Measurements from ENCODE around the gene BTBD2. TPM values are rescaled to one million over a fixed set of nuclear protein-coding genes. Genes with fewer than 3 reads are reported as not detected.

BTBD2 gene
- total RNA-seq, 4 donors from 2014 or later, result 54.6 to 82.9 (median 63.6) TPM

DNA sequence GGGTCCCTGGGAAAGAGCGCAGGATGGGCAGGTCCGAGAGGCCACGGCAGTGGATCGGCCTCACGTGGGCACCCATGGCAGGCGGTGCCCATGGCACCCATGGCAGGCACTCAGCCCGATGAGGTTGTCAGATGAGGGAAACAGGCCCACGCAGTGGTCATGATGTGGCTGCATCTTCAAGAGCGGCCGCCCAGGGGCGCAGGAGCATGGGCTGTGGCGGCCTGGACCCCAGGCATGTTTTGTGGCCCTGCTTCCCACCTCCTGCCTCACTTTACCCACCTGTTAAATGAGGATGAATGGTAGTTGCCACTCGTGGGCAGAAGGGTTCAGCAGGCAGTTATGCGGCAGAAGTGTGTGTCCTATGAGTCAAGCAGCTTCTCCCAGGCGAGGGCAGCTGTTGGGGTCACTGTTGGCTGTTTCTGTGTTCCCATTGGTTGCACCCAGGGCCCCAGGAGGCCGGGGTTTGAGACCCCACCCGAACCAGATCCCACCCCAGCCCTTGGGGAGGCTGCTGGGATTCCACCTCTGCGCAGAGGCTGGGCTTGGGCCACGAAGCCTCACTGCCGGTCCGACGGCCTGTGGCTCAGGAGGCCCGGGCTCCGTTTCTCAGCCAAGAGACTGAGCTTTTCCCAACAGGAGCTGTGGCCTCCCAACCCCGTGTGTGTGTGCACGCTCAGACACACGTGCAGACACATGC lies 44.6 kb downstream of the BTBD2 start:
- Histone ChIP-seq H3K9me3 (no peaks in the 10 kb centered on the region), H3K27me3 (no peaks in the 10 kb centered on the region), H3K4me3 (no peak overlapping the region), H3K4me1 (no peaks in the 10 kb centered on the region), H3K36me3 (peaks cover 0 to 7% of the 10 kb centered on the region in 2 donors), H3K27ac (no peak overlapping the region)
- in situ Hi-C loops (cut with MboI; ENCODE audit: low sequenced_read_pairs in 4 of 4) (no loop called here), intact Hi-C loops (cut with DNase I; ENCODE audit: low total_unique reads) (no loop called here)
- DNase-seq, result no peak
- TF ChIP-seq, protein P1, sequence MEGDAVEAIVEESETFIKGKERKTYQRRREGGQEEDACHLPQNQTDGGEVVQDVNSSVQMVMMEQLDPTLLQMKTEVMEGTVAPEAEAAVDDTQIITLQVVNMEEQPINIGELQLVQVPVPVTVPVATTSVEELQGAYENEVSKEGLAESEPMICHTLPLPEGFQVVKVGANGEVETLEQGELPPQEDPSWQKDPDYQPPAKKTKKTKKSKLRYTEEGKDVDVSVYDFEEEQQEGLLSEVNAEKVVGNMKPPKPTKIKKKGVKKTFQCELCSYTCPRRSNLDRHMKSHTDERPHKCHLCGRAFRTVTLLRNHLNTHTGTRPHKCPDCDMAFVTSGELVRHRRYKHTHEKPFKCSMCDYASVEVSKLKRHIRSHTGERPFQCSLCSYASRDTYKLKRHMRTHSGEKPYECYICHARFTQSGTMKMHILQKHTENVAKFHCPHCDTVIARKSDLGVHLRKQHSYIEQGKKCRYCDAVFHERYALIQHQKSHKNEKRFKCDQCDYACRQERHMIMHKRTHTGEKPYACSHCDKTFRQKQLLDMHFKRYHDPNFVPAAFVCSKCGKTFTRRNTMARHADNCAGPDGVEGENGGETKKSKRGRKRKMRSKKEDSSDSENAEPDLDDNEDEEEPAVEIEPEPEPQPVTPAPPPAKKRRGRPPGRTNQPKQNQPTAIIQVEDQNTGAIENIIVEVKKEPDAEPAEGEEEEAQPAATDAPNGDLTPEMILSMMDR (IDR thresholded peaks at IDR 0.05 in 4 of 5, conservative IDR thresholded peaks at IDR 0.05 in 1 of 5), result no peak
- TF ChIP-seq POLR2A (IDR thresholded peaks at IDR 0.05), result no peak
- ATAC-seq, result no peak

DNA sequence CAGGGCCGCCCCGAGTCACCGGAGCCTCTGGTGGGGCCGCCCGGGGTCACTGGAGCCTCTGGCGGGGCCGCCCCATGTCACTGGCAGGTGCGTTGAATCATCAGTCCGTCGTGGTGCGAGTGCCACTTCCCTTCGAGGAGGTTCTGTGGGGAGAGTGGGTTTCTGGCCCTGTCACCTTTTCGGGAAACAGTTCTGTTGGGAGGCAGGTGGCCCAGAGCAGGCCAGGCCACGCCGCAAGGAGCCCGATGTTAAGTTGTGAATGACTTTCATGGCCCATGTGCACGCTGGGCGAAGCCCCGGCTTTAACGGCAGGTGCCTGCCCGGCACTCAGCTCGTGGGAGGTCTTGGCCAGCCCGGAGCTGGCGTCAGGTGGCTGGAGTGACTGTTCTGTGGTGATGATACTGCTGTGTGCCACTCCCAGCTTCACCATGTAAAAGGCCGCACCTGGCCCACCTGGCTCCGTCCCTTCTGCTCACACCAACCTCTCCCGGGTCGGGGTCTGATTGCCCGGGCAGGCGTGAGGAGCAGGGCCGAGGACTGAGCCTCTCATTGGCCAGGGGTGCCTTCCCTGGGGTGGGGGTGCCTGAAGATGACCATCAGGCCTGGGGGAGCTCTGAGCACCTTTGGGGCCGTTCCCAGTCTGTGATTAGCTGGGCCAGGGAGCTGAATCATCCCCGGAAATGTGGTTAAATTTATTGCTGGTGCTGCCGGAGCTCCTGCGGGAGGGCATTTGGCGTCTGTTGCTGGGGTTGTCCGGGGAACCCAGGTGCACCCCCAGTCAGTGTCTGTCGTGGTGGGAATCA lies 45.3 kb downstream of the BTBD2 start:
- H3K9me3 ChIP-seq, result no peaks in the 10 kb centered on the region
- H3K4me1 ChIP-seq, result no peaks in the 10 kb centered on the region
- H3K27me3 ChIP-seq, result no peaks in the 10 kb centered on the region
- no peak for DNase-seq
- in situ Hi-C loops (cut with MboI; ENCODE audit: low sequenced_read_pairs in 4 of 4), result no loop called here
- intact Hi-C loops (cut with DNase I; ENCODE audit: low total_unique reads), result no loop called here
- H3K27ac ChIP-seq, result no peak overlapping the region
- H3K4me3 ChIP-seq, result no peak overlapping the region
- peaks cover 0 to 7% of the 10 kb centered on the region in 2 donors for H3K36me3 ChIP-seq
- TF ChIP-seq, protein P1 (IDR thresholded peaks at IDR 0.05 in 4 of 5, conservative IDR thresholded peaks at IDR 0.05 in 1 of 5), result no peak
- TF ChIP-seq POLR2A (IDR thresholded peaks at IDR 0.05), result no peak
- ATAC-seq, result no peak

DNA sequence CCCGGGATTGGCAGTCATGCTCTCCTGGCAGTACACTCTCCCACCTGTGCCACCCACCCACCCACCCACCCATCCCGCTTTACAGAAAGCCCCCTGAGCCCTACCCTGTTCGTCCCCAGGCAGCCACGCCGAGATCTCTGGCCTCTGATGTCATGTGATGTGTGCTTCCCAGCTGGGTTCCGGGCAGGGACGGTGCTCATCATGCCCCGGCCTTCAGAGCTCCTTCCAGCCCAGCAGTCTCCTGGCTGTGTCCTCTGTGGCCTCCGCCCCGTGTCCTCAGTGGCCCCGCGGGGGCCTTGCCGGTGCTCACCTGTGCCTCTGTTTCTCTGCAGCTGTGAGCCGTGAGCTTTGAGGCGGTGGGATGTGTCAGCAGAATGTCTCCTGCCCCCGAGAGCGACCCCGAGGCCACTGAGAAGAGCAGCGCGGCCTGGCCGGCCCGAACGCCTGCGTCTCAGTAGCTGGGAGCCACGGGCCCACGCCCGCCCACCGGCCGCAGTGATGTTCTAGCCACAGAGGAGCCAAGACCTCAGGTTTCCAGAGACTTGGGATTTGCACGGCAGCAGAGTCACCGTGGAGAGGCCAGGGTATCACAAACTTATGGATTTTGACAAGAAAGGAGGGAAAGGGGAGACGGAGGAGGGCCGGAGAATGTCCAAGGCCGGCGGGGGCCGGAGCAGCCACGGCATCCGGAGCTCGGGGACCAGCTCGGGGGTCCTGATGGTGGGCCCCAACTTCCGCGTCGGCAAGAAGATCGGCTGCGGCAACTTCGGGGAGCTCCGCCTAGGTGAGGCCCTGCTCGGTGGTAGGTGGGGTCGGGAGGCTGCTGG lies 46.1 kb downstream of the BTBD2 start:
- intact Hi-C loops (cut with DNase I; ENCODE audit: low total_unique reads), result no loop called here
- no peaks in the 10 kb centered on the region for H3K27me3 ChIP-seq
- H3K36me3 ChIP-seq, result peaks cover 0 to 7% of the 10 kb centered on the region in 2 donors
- DNase-seq (no peak), ATAC-seq (no peak)
- no peak overlapping the region for H3K4me3 ChIP-seq
- H3K4me1 ChIP-seq, result no peaks in the 10 kb centered on the region
- no peak for TF ChIP-seq POLR2A (IDR thresholded peaks at IDR 0.05)
- TF ChIP-seq, protein P1 (IDR thresholded peaks at IDR 0.05 in 4 of 5, conservative IDR thresholded peaks at IDR 0.05 in 1 of 5), result no peak
- no peak overlapping the region for H3K27ac ChIP-seq
- no peaks in the 10 kb centered on the region for H3K9me3 ChIP-seq
- in situ Hi-C loops (cut with MboI; ENCODE audit: low sequenced_read_pairs in 4 of 4), result no loop called here

DNA sequence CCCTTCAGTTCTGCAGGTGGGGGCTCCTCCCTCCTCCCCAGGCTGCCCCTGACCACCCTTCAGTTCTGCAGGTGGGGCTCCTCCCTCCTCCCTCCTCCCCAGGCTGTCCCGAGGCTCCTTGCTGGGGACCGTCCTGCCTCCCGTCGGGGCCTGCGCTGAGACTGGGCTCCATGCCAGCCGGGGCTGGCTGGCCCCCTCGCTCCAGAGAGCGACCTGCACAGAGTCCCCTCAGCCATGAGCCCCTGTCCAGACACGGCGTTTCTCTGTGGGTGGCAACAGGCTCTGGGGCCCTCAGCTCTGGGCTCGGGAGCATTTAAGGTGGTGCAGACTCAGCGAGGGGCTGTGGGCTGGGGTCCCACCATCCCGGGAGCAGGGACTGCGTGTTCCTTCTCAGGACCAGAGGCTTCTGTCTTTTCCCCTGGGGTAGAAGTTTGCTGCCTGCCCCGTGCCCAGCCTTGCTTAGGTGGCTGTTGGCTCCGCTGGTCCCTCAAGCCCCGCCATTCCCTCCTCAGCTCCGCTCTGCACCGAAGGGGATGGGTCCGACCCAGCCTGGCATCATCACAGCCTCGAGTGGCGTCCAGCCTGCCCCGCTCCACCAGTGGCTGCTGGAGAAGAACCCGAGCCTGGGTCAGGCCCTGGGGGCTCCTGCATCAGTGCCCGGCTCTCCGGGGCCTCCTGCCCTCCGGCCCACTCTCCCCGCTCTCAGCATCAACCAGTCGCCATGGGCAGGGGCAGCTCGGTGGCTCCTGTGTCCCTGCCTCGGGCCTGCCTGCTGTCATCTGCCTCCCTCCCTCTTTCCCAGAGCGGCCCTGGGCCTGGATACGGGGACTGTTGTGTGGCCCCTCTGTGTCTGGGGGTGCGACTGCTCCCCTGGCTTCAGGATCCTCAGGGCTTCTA lies 47.0 kb downstream of the BTBD2 start:
- no peaks in the 10 kb centered on the region for H3K4me1 ChIP-seq
- intact Hi-C loops (cut with DNase I; ENCODE audit: low total_unique reads) (no loop called here), in situ Hi-C loops (cut with MboI; ENCODE audit: low sequenced_read_pairs in 4 of 4) (no loop called here)
- peaks cover 0 to 7% of the 10 kb centered on the region in 2 donors for H3K36me3 ChIP-seq
- no peak for TF ChIP-seq POLR2A (IDR thresholded peaks at IDR 0.05)
- TF ChIP-seq, protein P1 (IDR thresholded peaks at IDR 0.05 in 4 of 5, conservative IDR thresholded peaks at IDR 0.05 in 1 of 5), result no peak
- H3K4me3 ChIP-seq, result no peak overlapping the region
- no peaks in the 10 kb centered on the region for H3K9me3 ChIP-seq
- DNase-seq, result no peak
- no peaks in the 10 kb centered on the region for H3K27me3 ChIP-seq
- H3K27ac ChIP-seq, result no peak overlapping the region
- ATAC-seq, result no peak
